NOMO-1 treated with dmso at 0.1 percent for 144 hours (cell line): Measurements from ENCODE around the gene ANO2.

Source experiments
- DNase-seq: peaks from one replicate; lab custom pipeline; 2025; ENCODE audit not compliant: unreplicated experiment; lab: John Stamatoyannopoulos, UW

The ANO2 gene

GRCh38 chr12:5586201-5586600 is 358.9 kb downstream of the ANO2 start:
- DNase-seq: no peak

- no peak for DNase-seq
These were observed 359.9 kb downstream of the ANO2 start for GRCh38 chr12:5585178-5585577.

- DNase-seq: no peak
These were observed 360.5 kb downstream of the ANO2 start for GRCh38 chr12:5584412-5585175.

GRCh38 chr12:5582541-5582940 is 362.5 kb downstream of the ANO2 start:
- no peak for DNase-seq

GRCh38 chr12:5582018-5582417 is 363.0 kb downstream of the ANO2 start:
- no peak for DNase-seq

- no peak for DNase-seq
These were observed 363.4 kb downstream of the ANO2 start for GRCh38 chr12:5581616-5582015.

GRCh38 chr12:5581019-5581418 is 364.0 kb downstream of the ANO2 start:
- DNase-seq: no peak

GRCh38 chr12:5578775-5579174 is 366.3 kb downstream of the ANO2 start:
- DNase-seq: no peak

- DNase-seq: no peak
These were observed 367.3 kb downstream of the ANO2 start for GRCh38 chr12:5577741-5578140.

- no peak for DNase-seq
These were observed 367.8 kb downstream of the ANO2 start for GRCh38 chr12:5577211-5577612.

GRCh38 chr12:5575987-5576386 is 369.1 kb downstream of the ANO2 start:
- no peak for DNase-seq

GRCh38 chr12:5575232-5575631 is 369.8 kb downstream of the ANO2 start:
- no peak for DNase-seq

GRCh38 chr12:5573390-5573789 is 371.7 kb downstream of the ANO2 start:
- no peak for DNase-seq

- DNase-seq: no peak
These were observed 373.9 kb downstream of the ANO2 start for GRCh38 chr12:5571115-5571514.

GRCh38 chr12:5570416-5570815 is 374.6 kb downstream of the ANO2 start:
- DNase-seq: no peak

GRCh38 chr12:5568325-5568981 is 376.6 kb downstream of the ANO2 start:
- no peak for DNase-seq

GRCh38 chr12:5567016-5567725 is 377.9 kb downstream of the ANO2 start:
- no peak for DNase-seq

- DNase-seq: no peak
These were observed 379.0 kb downstream of the ANO2 start for GRCh38 chr12:5565933-5566599.

GRCh38 chr12:5562581-5562980 is 382.5 kb downstream of the ANO2 start:
- DNase-seq: no peak

GRCh38 chr12:5561846-5562245 is 383.2 kb downstream of the ANO2 start:
- no peak for DNase-seq

- no peak for DNase-seq
These were observed 384.0 kb downstream of the ANO2 start for GRCh38 chr12:5561057-5561456.

GRCh38 chr12:5560265-5560664 is 384.8 kb downstream of the ANO2 start:
- DNase-seq: no peak
